ENCODE measurements around the gene PHOSPHO2.

The PHOSPHO2 gene

GRCh38 chr2:169670937-169671336 lies 23.3 kb upstream of the PHOSPHO2 start:
- Histone ChIP-seq H3K27ac (ENCODE audit: extremely low read depth, low read depth, low read length) (no peak overlapping the region), H3K4me3 (ENCODE audit: low read depth, low read length) (no peak overlapping the region), H3K36me3 (ENCODE audit: control insufficient read depth in 2 of 2, insufficient read depth in 1 of 2, low read length in 2 of 2) (no peaks in the 10 kb centered on the region), H3K9me3 (ENCODE audit: control insufficient read depth, insufficient read depth, low read depth, low read length) (no peaks in the 10 kb centered on the region), H3K4me1 (ENCODE audit: control insufficient read depth, insufficient read depth, low read length) (no peaks in the 10 kb centered on the region)
- POLR2A ChIA-PET, result no interaction called here
- TF ChIP-seq WT1 (tag by site-specific recombination; IDR thresholded peaks at IDR 0.05) (no peak), ZNF391 (tag by site-specific recombination; IDR thresholded peaks at IDR 0.05; ENCODE audit: borderline replicate concordance, low read depth) (no peak), ZNF658 (tag by site-specific recombination; IDR thresholded peaks at IDR 0.05) (no peak), ZBTB48 (tag by site-specific recombination; IDR thresholded peaks at IDR 0.05) (no peak)
- CTCF ChIA-PET, result no interaction called here

DNA sequence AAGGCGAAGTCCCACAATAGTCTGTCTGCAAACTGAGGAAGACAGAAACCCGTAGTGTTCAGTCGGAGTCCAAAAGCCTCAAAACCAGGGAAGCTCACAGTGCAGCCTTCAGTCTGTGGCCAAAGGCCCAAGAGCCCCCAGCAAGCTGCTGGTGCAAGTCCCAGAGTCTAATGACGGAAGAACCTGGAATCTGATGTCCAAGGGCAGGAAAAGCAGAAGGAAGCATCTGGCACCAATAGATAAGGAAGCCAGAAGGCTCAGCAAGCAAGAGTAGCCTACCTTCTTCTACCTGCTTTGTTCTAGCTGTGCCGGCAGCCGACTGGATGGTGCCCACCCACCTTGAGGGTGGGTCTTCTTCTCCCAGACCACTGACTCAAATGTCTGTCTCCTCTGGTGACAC lies 21.9 kb upstream of the PHOSPHO2 start:
- Histone ChIP-seq H3K9me3 (ENCODE audit: control insufficient read depth, insufficient read depth, low read depth, low read length) (no peaks in the 10 kb centered on the region), H3K27ac (ENCODE audit: extremely low read depth, low read depth, low read length) (no peak overlapping the region), H3K36me3 (ENCODE audit: control insufficient read depth in 2 of 2, insufficient read depth in 1 of 2, low read length in 2 of 2) (no peaks in the 10 kb centered on the region), H3K4me3 (ENCODE audit: low read depth, low read length) (no peak overlapping the region), H3K4me1 (ENCODE audit: control insufficient read depth, insufficient read depth, low read length) (no peaks in the 10 kb centered on the region)
- ChIA-PET CTCF (no interaction called here), POLR2A (no interaction called here)
- TF ChIP-seq KLF9 (tag by site-specific recombination; IDR thresholded peaks at IDR 0.05; ENCODE audit: low read depth) (no peak), SCRT1 (tag by site-specific recombination; IDR thresholded peaks at IDR 0.05; ENCODE audit: borderline replicate concordance) (no peak), ZNF169 (tag by site-specific recombination; IDR thresholded peaks at IDR 0.05) (no peak), ZNF157 (tag by site-specific recombination; IDR thresholded peaks at IDR 0.05) (no peak), PRDM1 (tag by site-specific recombination; IDR thresholded peaks at IDR 0.05) (no peak), REPIN1 (tag by site-specific recombination; IDR thresholded peaks at IDR 0.05; ENCODE audit: low read depth) (no peak), ZNF626 (tag by site-specific recombination; IDR thresholded peaks at IDR 0.05) (no peak), ZNF654 (tag by site-specific recombination; IDR thresholded peaks at IDR 0.05; ENCODE audit: low read depth) (no peak), KLF8 (tag by site-specific recombination; IDR thresholded peaks at IDR 0.05) (no peak), ZBTB1 (tag by site-specific recombination; IDR thresholded peaks at IDR 0.05) (no peak), ZNF112 (tag by site-specific recombination; IDR thresholded peaks at IDR 0.05) (no peak), ZNF280D (tag by site-specific recombination; IDR thresholded peaks at IDR 0.05) (no peak), PRDM6 (tag by site-specific recombination; IDR thresholded peaks at IDR 0.05) (no peak), ZBTB26 (tag by site-specific recombination; optimal IDR thresholded peaks at IDR 0.05) (no peak), ZNF837 (tag by site-specific recombination; IDR thresholded peaks at IDR 0.05) (no peak), IKZF3 (tag by site-specific recombination; IDR thresholded peaks at IDR 0.05) (no peak), PRDM4 (tag by site-specific recombination; IDR thresholded peaks at IDR 0.05) (no peak)
- TF ChIP-seq, protein P1, sequence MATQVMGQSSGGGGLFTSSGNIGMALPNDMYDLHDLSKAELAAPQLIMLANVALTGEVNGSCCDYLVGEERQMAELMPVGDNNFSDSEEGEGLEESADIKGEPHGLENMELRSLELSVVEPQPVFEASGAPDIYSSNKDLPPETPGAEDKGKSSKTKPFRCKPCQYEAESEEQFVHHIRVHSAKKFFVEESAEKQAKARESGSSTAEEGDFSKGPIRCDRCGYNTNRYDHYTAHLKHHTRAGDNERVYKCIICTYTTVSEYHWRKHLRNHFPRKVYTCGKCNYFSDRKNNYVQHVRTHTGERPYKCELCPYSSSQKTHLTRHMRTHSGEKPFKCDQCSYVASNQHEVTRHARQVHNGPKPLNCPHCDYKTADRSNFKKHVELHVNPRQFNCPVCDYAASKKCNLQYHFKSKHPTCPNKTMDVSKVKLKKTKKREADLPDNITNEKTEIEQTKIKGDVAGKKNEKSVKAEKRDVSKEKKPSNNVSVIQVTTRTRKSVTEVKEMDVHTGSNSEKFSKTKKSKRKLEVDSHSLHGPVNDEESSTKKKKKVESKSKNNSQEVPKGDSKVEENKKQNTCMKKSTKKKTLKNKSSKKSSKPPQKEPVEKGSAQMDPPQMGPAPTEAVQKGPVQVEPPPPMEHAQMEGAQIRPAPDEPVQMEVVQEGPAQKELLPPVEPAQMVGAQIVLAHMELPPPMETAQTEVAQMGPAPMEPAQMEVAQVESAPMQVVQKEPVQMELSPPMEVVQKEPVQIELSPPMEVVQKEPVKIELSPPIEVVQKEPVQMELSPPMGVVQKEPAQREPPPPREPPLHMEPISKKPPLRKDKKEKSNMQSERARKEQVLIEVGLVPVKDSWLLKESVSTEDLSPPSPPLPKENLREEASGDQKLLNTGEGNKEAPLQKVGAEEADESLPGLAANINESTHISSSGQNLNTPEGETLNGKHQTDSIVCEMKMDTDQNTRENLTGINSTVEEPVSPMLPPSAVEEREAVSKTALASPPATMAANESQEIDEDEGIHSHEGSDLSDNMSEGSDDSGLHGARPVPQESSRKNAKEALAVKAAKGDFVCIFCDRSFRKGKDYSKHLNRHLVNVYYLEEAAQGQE (tag by site-specific recombination; IDR thresholded peaks at IDR 0.05), result no peak

All from HEK293 (cell line).